Esophagus muscularis mucosa (tissue), 4 donors: ENCODE results near the gene ITGA7. TPM values are rescaled to one million over a fixed set of nuclear protein-coding genes. Genes with fewer than 3 reads are reported as not detected.

ENCODE experiments used
- DNase-seq: peaks from one replicate; pipeline ENCODE4 v3.0.0-alpha.2; 2017; ENCODE audit errors: extremely low spot score
- H3K27ac ChIP-seq, 4 donors: fragments of 200-600 bp; sonication (generic); replicated peaks in 1 of 4; 1 replicate in 3 of 4; 2 replicates in 1 of 4; pipeline ENCODE4 v1.5.1; 2016 to 2019; ENCODE audit warnings: mild to moderate bottlenecking in 1 of 4
- H3K27me3 ChIP-seq, 4 donors: fragments of 200-600 bp; sonication (generic); one replicate each; pipeline versions ENCODE4 v1.5.1 to v1.6.0; 2016 to 2019
- H3K36me3 ChIP-seq, 4 donors: fragments of 200-600 bp; sonication (generic); one replicate each; pipeline ENCODE4 v1.5.1; 2016 to 2019
- H3K4me1 ChIP-seq, 4 donors: fragments of 200-600 bp; sonication (generic); one replicate each; pipeline ENCODE4 v1.5.1; 2016 to 2019
- H3K4me3 ChIP-seq, 4 donors: fragments of 200-600 bp; sonication (generic); 1 replicate in 2 of 4; 2 replicates in 2 of 4; pipeline ENCODE4 v1.5.1; 2016 to 2019; ENCODE audit warnings: mild to moderate bottlenecking in 4 of 4, moderate library complexity in 1 of 4
- H3K9me3 ChIP-seq, 4 donors: fragments of 200-600 bp; sonication (generic); 1 replicate in 3 of 4; 2 replicates in 1 of 4; pipeline ENCODE4 v1.5.1; 2016 to 2019
- EP300 ChIP-seq: sonication (generic); formaldehyde crosslinking; IDR thresholded peaks from one replicate; pipeline ENCODE4 v1.6.1; 2017; ENCODE audit warnings: antibody characterized with exemption
- POLR2A ChIP-seq: fragments of 450-650 bp; IDR thresholded peaks from one replicate; pipeline ENCODE4 v1.6.1; 2017; ENCODE audit warnings: antibody characterized with exemption, moderate library complexity, mild to moderate bottlenecking, low read depth
- POLR2AphosphoS5 ChIP-seq, 2 donors: sonication (generic); formaldehyde crosslinking; IDR thresholded peaks; one replicate each; pipeline ENCODE4 v1.6.1; 2017; ENCODE audit warnings: antibody characterized with exemption in 2 of 2
- WGBS: methylation state at CpG from one replicate; pipeline ENCODE4 v1.1.5; 2018; 5-methylcytosine and 5-hydroxymethylcytosine counted together
- intact Hi-C: fragments of 100-400 bp; cut with DNase I; formaldehyde crosslinking; loops from one replicate; pipeline ENCODE4 v1.15.1; 2023
- total RNA-seq, 4 donors: library from RNA; depleted of rRNA; stranded (reverse); fragments of >200 nt; gene quantifications; one replicate each; pipeline versions ENCODE4 v1.1.0 to v1.2.1, GENCODE V29; 2016
- TF ChIP-seq, protein P1 (sequence below), 3 experiments: fragments of 200-600 bp in 2 of 3; fragments of 450-650 bp in 1 of 3; sonication (generic) in 2 of 3; IDR thresholded peaks; one replicate each; pipeline ENCODE4 v1.5.1; 2017 to 2019; ENCODE audit warnings: antibody characterized with exemption in 3 of 3, mild to moderate bottlenecking in 2 of 3, moderate library complexity in 1 of 3

Gene ITGA7
- total RNA-seq, 4 donors from 2014 or later: 155 to 245 (median 218) TPM

DNA sequence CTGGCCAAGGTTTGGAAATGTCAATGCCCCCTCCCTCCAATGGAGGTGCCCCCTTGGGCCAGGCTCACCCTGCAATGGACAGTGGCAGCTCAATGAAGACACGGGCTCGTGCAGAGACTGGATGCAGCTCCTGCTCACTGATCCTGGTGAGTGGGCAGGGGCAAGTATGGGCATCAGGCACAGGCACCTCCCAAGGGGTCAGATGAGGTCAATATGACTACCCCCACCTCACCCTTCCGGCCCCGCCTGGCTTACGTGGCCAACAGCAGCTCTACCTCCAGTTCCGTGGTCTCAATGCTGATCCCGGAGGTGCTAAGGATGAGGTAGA, 13.6 kb downstream of the ITGA7 start:
- peaks cover 53 to 81% (median 78%) of the 10 kb centered on the region in 4 donors for H3K36me3 ChIP-seq
- no peak overlapping the region for H3K27ac ChIP-seq
- H3K27me3 ChIP-seq: no peaks in the 10 kb centered on the region
- intact Hi-C loops: no loop called here
- TF ChIP-seq, protein P1, sequence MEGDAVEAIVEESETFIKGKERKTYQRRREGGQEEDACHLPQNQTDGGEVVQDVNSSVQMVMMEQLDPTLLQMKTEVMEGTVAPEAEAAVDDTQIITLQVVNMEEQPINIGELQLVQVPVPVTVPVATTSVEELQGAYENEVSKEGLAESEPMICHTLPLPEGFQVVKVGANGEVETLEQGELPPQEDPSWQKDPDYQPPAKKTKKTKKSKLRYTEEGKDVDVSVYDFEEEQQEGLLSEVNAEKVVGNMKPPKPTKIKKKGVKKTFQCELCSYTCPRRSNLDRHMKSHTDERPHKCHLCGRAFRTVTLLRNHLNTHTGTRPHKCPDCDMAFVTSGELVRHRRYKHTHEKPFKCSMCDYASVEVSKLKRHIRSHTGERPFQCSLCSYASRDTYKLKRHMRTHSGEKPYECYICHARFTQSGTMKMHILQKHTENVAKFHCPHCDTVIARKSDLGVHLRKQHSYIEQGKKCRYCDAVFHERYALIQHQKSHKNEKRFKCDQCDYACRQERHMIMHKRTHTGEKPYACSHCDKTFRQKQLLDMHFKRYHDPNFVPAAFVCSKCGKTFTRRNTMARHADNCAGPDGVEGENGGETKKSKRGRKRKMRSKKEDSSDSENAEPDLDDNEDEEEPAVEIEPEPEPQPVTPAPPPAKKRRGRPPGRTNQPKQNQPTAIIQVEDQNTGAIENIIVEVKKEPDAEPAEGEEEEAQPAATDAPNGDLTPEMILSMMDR (IDR thresholded peaks at IDR 0.05): no peak
- TF ChIP-seq POLR2A (no peak), EP300 (no peak), POLR2AphosphoS5 (IDR thresholded peaks at IDR 0.05) (no peak)
- H3K9me3 ChIP-seq: no peaks in the 10 kb centered on the region
- peaks cover 0 to 11% (median 2%) of the 10 kb centered on the region in 4 donors for H3K4me1 ChIP-seq
- 82% methylated on average over 5 of the region's 7 CpGs for WGBS
- no peak overlapping the region for H3K4me3 ChIP-seq
- DNase-seq: no peak

DNA sequence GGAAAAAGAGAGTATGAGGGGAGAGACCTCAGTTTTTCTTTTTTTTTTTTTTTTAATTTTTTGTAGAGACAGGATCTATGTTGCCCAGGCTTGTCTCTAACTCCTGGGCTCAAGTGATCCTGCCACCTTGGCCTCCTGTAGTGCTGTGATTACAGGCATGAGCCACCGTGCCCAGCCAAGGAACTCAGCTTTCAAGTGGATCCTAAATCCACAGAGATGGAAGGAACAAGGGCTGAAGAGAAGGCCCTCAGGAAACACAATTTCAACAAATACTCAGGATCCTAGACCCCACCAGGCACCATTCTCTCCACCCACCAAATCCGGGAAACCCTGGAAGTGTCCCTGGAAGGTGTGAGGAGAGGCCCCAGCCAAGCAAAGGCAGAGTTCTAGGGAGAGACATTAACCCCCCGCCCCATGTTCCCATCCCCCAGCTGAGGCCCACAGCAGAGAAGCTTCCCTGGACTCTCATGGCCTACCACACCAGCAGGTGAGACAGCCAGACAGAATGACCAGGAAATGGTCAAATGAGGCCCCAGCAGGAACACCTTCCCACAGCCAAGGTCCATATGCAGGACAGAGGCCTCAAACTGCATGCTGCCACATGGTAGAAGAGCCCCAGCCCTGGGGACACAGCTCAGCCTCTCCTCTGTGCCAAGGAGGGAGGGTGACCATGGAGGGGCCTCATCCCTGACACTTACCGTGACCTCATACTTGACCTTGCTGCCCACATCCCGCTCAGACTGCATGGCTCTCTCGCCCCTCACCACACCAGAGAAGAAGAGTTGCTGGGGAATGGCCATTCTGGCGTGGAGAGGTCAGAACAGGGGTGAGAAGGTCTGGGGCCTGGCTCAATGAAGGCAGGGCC, 14.1 kb downstream of the ITGA7 start:
- Histone ChIP-seq H3K27ac (no peak overlapping the region), H3K4me1 (peaks cover 0 to 6% (median 0%) of the 10 kb centered on the region in 4 donors), H3K4me3 (no peak overlapping the region), H3K9me3 (no peaks in the 10 kb centered on the region), H3K27me3 (no peaks in the 10 kb centered on the region), H3K36me3 (peaks cover 59 to 81% (median 79%) of the 10 kb centered on the region in 4 donors)
- intact Hi-C loops: no loop called here
- no peak for DNase-seq
- TF ChIP-seq POLR2AphosphoS5 (IDR thresholded peaks at IDR 0.05) (no peak), POLR2A (no peak), EP300 (no peak)
- TF ChIP-seq, protein P1 (IDR thresholded peaks at IDR 0.05): no peak
- 97% methylated on average over 6 of the region's 7 CpGs for WGBS

DNA sequence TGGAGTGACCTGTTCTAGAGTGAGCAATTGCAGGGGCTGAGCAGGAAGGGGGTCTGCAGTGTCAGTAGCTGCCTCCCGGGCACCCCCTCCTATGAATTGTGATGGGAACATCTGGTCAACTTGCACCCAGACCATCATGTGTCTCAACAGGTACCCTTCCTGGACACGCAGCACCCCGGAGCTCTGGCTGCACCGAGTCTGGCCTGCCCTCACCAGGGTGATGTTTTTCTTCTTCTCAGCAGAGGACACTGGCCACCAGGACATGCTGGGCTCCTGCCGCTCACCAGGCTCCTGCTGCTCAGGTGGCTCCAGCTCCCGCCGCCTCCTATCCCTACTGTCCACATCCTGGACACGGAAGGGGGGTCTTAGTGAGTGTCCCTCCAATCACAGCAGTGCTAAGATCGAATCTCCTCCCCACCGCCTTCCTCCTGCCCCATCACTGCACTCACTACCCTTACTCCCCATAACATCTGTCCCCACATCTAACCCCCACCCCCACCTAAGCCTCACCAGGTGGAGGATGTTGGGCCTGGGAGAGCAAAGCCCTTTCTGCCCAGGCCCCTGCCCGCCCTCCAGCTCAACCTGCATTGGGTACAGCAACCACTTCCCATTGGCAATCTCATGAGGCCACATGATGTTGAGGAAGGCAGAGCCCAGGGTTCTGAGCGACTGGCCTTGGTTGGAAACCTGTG, 14.9 kb downstream of the ITGA7 start:
- Histone ChIP-seq H3K4me1 (no peaks in the 10 kb centered on the region), H3K36me3 (peaks cover 67 to 81% (median 79%) of the 10 kb centered on the region in 4 donors), H3K27me3 (no peaks in the 10 kb centered on the region), H3K4me3 (no peak overlapping the region), H3K27ac (no peak overlapping the region), H3K9me3 (no peaks in the 10 kb centered on the region)
- TF ChIP-seq, protein P1 (IDR thresholded peaks at IDR 0.05): no peak
- TF ChIP-seq POLR2AphosphoS5 (IDR thresholded peaks at IDR 0.05): no peak
- TF ChIP-seq EP300: no peak
- no peak for TF ChIP-seq POLR2A
- intact Hi-C loops: no loop called here
- 97% methylated on average over 9 of the region's 12 CpGs for WGBS
- no peak for DNase-seq

DNA sequence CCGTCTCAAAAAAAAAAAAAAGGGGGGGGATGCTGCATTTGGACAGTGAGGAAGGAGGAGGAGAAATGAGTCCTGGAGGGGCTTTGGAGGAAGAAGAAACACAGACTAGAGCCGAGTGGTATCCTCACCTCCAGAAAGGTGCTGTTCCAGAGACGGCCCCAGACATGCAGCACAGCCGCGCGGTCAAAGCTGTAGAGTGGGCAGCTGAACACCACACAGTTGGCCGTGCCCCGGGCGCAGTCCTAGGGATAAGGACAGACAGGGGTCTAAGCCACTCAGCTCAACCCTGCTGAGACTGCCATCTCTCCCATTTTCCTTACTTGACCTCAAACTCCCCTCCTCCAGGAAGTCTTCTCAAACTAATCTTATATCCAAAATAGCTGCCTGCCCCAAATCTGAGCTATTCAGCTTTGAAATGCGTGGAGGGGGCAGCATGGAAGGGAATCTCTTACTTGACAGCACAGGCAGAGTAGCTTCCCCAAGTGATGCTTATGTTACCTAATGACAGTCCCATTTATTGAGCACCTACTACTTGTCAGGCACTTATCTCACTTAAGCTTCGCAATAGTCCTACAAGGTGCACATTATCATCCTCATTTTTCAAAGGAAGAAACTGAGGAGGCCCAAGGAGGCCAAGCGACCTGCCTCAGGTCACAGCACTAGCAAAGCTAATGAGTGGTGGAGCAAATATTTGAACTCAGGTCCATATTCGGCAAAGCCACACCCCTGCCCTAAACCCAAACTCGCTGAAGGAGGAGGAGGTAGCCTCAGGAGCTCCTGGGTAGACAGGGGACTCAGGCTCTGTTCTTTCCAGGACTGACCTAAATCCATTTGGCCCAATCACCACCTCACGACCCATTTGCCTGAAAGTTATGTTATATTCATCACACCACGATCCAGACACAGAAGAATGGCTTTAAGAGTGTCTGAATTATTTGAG, 18.7 kb downstream of the ITGA7 start:
- H3K36me3 ChIP-seq: peaks cover 47 to 77% (median 65%) of the 10 kb centered on the region in 4 donors
- DNase-seq: no peak

More for the DNA sequence above, 18.7 kb downstream of the ITGA7 start:
- intact Hi-C loops: no loop called here
- no peak for TF ChIP-seq POLR2A
- no peak for TF ChIP-seq POLR2AphosphoS5 (IDR thresholded peaks at IDR 0.05)
- TF ChIP-seq EP300: no peak
- TF ChIP-seq, protein P1 (IDR thresholded peaks at IDR 0.05): no peak
- 87% methylated on average over 16 of the region's 16 CpGs for WGBS
- H3K27me3 ChIP-seq: no peaks in the 10 kb centered on the region
- no peaks in the 10 kb centered on the region for H3K4me1 ChIP-seq
- no peak overlapping the region for H3K27ac ChIP-seq
- no peak overlapping the region for H3K4me3 ChIP-seq
- H3K9me3 ChIP-seq: no peaks in the 10 kb centered on the region
